HepG2 (cell line): ENCODE data around the gene DNMT1. TPM values are rescaled to one million over a fixed set of nuclear protein-coding genes. Genes with fewer than 3 reads are reported as not detected.
A peak's percentile ranks its signal among the peaks of the same experiment; 100 is the strongest.

Experiments used
- ATAC-seq: fragments of 200-7000 bp; cut with Tn5 transposase; 3 replicates; pipeline ENCODE4 v1.9.1; 2020; ENCODE audit warnings: mild to moderate bottlenecking, moderate library complexity
- BruUV-seq: library from RNA; stranded (reverse); fragments of 400-500 nt; replicated peaks from 2 replicates; lab custom pipeline; 2021; lab: Mats Ljungman, UMichigan
- CTCF ChIA-PET: fragments of 300-600 bp; formaldehyde crosslinking; extraction: SDS; loops from one replicate; lab custom pipeline; 2021; ENCODE audit warnings: low total read pairs, inconsistent platforms, low intra/inter-chr PET ratio; lab: Yijun Ruan, JAX
- POLR2A ChIA-PET: fragments of 350-600 bp; sonication (Branson Sonifier 250); formaldehyde crosslinking; loops from one replicate; lab custom pipeline; 2020; ENCODE audit warnings: antibody characterized with exemption, inconsistent platforms; lab: Yijun Ruan, JAX
- DNase-seq: peaks from one replicate; pipeline ENCODE4 v3.0.0-alpha.2; 2015; ENCODE audit warnings: low spot score
- FAIRE-seq: peaks from 3 replicates; lab custom pipeline; 2011; peaks lifted over from hg19 to GRCh38; lab: Jason Lieb, UNC
- H2AFZ ChIP-seq: one replicate; pipeline ENCODE4 v1.6.1; 2011; ENCODE audit warnings: low read length, inconsistent platforms
- H3K27ac ChIP-seq: fragments of 300-600 bp; 3 replicates; pipeline ENCODE4 v1.8.0; 2011; ENCODE audit warnings: mixed run types, mild to moderate bottlenecking, mixed read lengths, low read length, inconsistent platforms; ENCODE audit not compliant: insufficient read depth; ENCODE audit errors: extremely low read length
- H3K27me3 ChIP-seq, 2 experiments: fragments of 200-600 bp in 1 of 2; 2 replicates in 1 of 2; 3 replicates in 1 of 2; pipeline versions ENCODE4 v1.6.0 to v1.8.0; 2011; ENCODE audit warnings: low read length in 2 of 2, mild to moderate bottlenecking in 2 of 2, moderate library complexity in 2 of 2, inconsistent platforms in 1 of 2; ENCODE audit not compliant: insufficient read depth in 2 of 2, control insufficient read depth in 1 of 2
- H3K36me3 ChIP-seq, 2 experiments: fragments of 200-600 bp in 1 of 2; replicated peaks in 1 of 2; 2 replicates in 1 of 2; 3 replicates in 1 of 2; pipeline versions ENCODE4 v1.5.1 to v1.8.0; 2011; ENCODE audit warnings: low read length in 2 of 2, inconsistent platforms in 1 of 2; ENCODE audit not compliant: insufficient read depth in 2 of 2, control insufficient read depth in 1 of 2
- H3K4me1 ChIP-seq: 2 replicates; pipeline ENCODE4 v1.5.1; 2012; ENCODE audit warnings: low read length, inconsistent platforms; ENCODE audit not compliant: insufficient read depth
- H3K4me2 ChIP-seq: 2 replicates; pipeline ENCODE4 v1.6.0; 2011; ENCODE audit warnings: low read depth, low read length, inconsistent platforms
- H3K4me3 ChIP-seq, 3 experiments: fragments of 200-600 bp in 1 of 3; sonication (generic), shearing (Covaris generic) in 1 of 3; replicated peaks in 1 of 3; 2 replicates each; pipeline ENCODE4 v1.5.1; 2011 to 2016; ENCODE audit warnings: low read length in 3 of 3, inconsistent platforms in 2 of 3, low read depth in 2 of 3, mild to moderate bottlenecking in 2 of 3, control low read depth in 1 of 3, mixed read lengths in 1 of 3; ENCODE audit not compliant: insufficient read depth in 1 of 3
- H3K79me2 ChIP-seq: one replicate; pipeline ENCODE4 v1.6.1; 2011; ENCODE audit warnings: low read length, inconsistent platforms; ENCODE audit not compliant: insufficient read depth
- H3K9ac ChIP-seq: 2 replicates; pipeline ENCODE4 v1.6.0; 2011; ENCODE audit warnings: mild to moderate bottlenecking, low read depth, low read length, inconsistent platforms; ENCODE audit not compliant: insufficient read depth
- H3K9me3 ChIP-seq: 2 replicates; pipeline ENCODE4 v1.5.1; 2012; ENCODE audit warnings: mild to moderate bottlenecking, low read length
- H4K20me1 ChIP-seq: 2 replicates; pipeline ENCODE4 v1.6.0; 2011; ENCODE audit warnings: inconsistent platforms, mild to moderate bottlenecking, low read length, moderate library complexity; ENCODE audit not compliant: insufficient read depth
- AGO2 ChIP-seq: fragments of 200-400 bp; formaldehyde crosslinking; optimal IDR thresholded peaks from 2 replicates; pipeline ENCODE3; 2017; ENCODE audit warnings: mild to moderate bottlenecking, low read depth, low read length, moderate library complexity
- BHLHE40 ChIP-seq: IDR thresholded peaks from 2 replicates; pipeline ENCODE4 v1.6.1; 2011; ENCODE audit warnings: low read length, improper control_type of control experiment
- BRD4 ChIP-seq: sonication (generic); formaldehyde crosslinking; IDR thresholded peaks from 2 replicates; pipeline ENCODE4 v1.4.0; 2020; ENCODE audit warnings: missing genetic modification reagents
- CCDC6 ChIP-seq: sonication (generic); formaldehyde crosslinking; IDR thresholded peaks from 2 replicates; pipeline ENCODE4 v1.8.1; 2022; ENCODE audit warnings: mild to moderate bottlenecking, missing genetic modification reagents, moderate library complexity
- HNRNPUL1 ChIP-seq: fragments of 200-400 bp; formaldehyde crosslinking; IDR thresholded peaks from 2 replicates; pipeline ENCODE4 v1.6.1; 2017; ENCODE audit warnings: low read depth, mild to moderate bottlenecking, low read length, moderate library complexity
- HOMEZ ChIP-seq: IDR thresholded peaks from 2 replicates; pipeline ENCODE4 v1.6.1; 2016; ENCODE audit warnings: low read depth
- MED13 ChIP-seq: sonication (generic); formaldehyde crosslinking; IDR thresholded peaks from 2 replicates; pipeline ENCODE4 v1.5.0; 2020; ENCODE audit warnings: missing genetic modification reagents
- POLR2A ChIP-seq, 2 experiments: IDR thresholded peaks; 2 replicates each; pipeline ENCODE4 v1.6.1; 2011; ENCODE audit warnings: low read depth in 2 of 2, low read length in 2 of 2, mild to moderate bottlenecking in 1 of 2, moderate library complexity in 1 of 2; ENCODE audit not compliant: insufficient read depth in 1 of 2
- POLR2AphosphoS5 ChIP-seq: IDR thresholded peaks from 2 replicates; pipeline ENCODE4 v1.6.1; 2012; ENCODE audit warnings: low read depth, low read length
- PRPF4 ChIP-seq: fragments of 200-400 bp; formaldehyde crosslinking; IDR thresholded peaks from 2 replicates; pipeline ENCODE4 v1.6.1; 2016; ENCODE audit warnings: low read length, low read depth; ENCODE audit not compliant: poor library complexity, severe bottlenecking
- RBFOX2 ChIP-seq: fragments of 200-400 bp; formaldehyde crosslinking; IDR thresholded peaks from 2 replicates; pipeline ENCODE4 v1.6.1; 2017; ENCODE audit warnings: low read depth, mild to moderate bottlenecking, low read length
- RBM22 ChIP-seq: fragments of 200-400 bp; formaldehyde crosslinking; optimal IDR thresholded peaks from 2 replicates; pipeline ENCODE3; 2017; ENCODE audit warnings: mild to moderate bottlenecking, low read length, moderate library complexity
- RFXANK ChIP-seq: IDR thresholded peaks from 2 replicates; pipeline ENCODE4 v1.6.1; 2016
- ZNF234 ChIP-seq: sonication (generic); formaldehyde crosslinking; conservative IDR thresholded peaks from 2 replicates; pipeline ENCODE4 v1.5.1; 2020; ENCODE audit warnings: mild to moderate bottlenecking, missing genetic modification reagents
- ZNF281 ChIP-seq: sonication (generic); formaldehyde crosslinking; IDR thresholded peaks from 2 replicates; pipeline ENCODE4 v1.4.0; 2020; ENCODE audit warnings: missing genetic modification reagents, borderline replicate concordance
- ZNF296 ChIP-seq: sonication (generic); formaldehyde crosslinking; conservative IDR thresholded peaks from 2 replicates; pipeline ENCODE4 v1.5.0; 2020; ENCODE audit warnings: mild to moderate bottlenecking, missing genetic modification reagents
- ZNF430 ChIP-seq: sonication (generic); formaldehyde crosslinking; IDR thresholded peaks from 2 replicates; pipeline ENCODE4 v1.9.0; 2021; ENCODE audit warnings: mild to moderate bottlenecking, missing genetic modification reagents
- ZNF773 ChIP-seq: sonication (generic); formaldehyde crosslinking; IDR thresholded peaks from 2 replicates; pipeline ENCODE4 v1.4.0; 2020; ENCODE audit warnings: missing genetic modification reagents, borderline replicate concordance
- ZSCAN25 ChIP-seq: sonication (generic); formaldehyde crosslinking; IDR thresholded peaks from 2 replicates; pipeline ENCODE4 v1.8.0; 2022; ENCODE audit warnings: mild to moderate bottlenecking, missing genetic modification reagents
- WGBS: methylation state at CpG from one replicate; pipeline ENCODE4 v1.1.6; 2017; ENCODE audit warnings: low lambda C conversion rate; 5-methylcytosine and 5-hydroxymethylcytosine counted together
- in situ Hi-C: cut with HindIII; loops from 2 replicates; pipeline ENCODE4 v1.10.0; 2017; ENCODE audit warnings: low pct_unique_long_range_greater_than_20kb; ENCODE audit not compliant: extremely low pct_ligation_motif_present
- intact Hi-C: fragments of 100-400 bp; cut with micrococcal nuclease; formaldehyde crosslinking; loops from one replicate; pipeline ENCODE4 v1.10.0; 2022; ENCODE audit not compliant: unreplicated experiment
- polyA plus RNA-seq, 8 experiments: library from polyadenylated mRNA; depleted of rRNA in 3 of 8; stranded (reverse) in 7 of 8; unstranded in 1 of 8; fragments of >200 nt; fragmentation: Illumina TruSeq in 4 of 8; extraction: Trizol in 4 of 8; gene quantifications; 2 replicates each; pipeline versions ENCODE4 v1.2.1 to v1.2.3, GENCODE V29; 2011 to 2016; ENCODE audit warnings: low read depth in 4 of 8, missing spikeins in 1 of 8, mixed read lengths in 1 of 8; ENCODE audit not compliant: insufficient read depth in 1 of 8
- total RNA-seq, 5 experiments: library from RNA; depleted of rRNA; stranded (reverse); fragments of >200 nt; fragmentation: Illumina TruSeq; extraction: Trizol; gene quantifications; 2 replicates each; pipeline ENCODE4 v1.2.3, GENCODE V29; 2016; ENCODE audit warnings: low read depth in 1 of 5

DNMT1 gene
- total and polyA plus RNA-seq, 2 of the 13 experiments (the other 11 are each of a cell fraction or from before 2014, with no cell fraction given) = 31.2 to 91.1 TPM

GRCh38 chr19:10112037-10112761 lies 82.6 kb downstream of the DNMT1 start (continued):
- TF ChIP-seq ZNF296 (no peak), BHLHE40 (no peak), POLR2A (IDR thresholded peaks at IDR 0.05; ENCODE audit: insufficient read depth in 1 of 2, low read depth in 2 of 2, low read length in 2 of 2) (peak in 1 of 2 experiments; percentile 34; a peak in 2 of 4 replicates), ZNF234 (CRISPR knock-in tag) (no peak), PRPF4 (no peak), BRD4 (no peak), ZNF773 (no peak), RFXANK (CRISPR knock-in tag) (no peak), HOMEZ (CRISPR knock-in tag) (no peak), CCDC6 (CRISPR knock-in tag) (0 out of 2 replicates have a peak, but pooled peaks have one; percentile 1), ZNF430 (CRISPR knock-in tag) (no peak), AGO2 (peak; percentile 84), MED13 (no peak)

GRCh38 chr19:10111405-10111811 lies 83.3 kb downstream of the DNMT1 start, which contains the start of gene P2RY11:
P2RY11 (plus strand) TSS chr19:10111693; CDS start chr19:10111722, 29 bp downstream.
- ChIA-PET CTCF (no interaction called here), POLR2A (interaction anchor here (0.6 to 1.3 kb wide), 4 partner anchors 8 to 179 kb away, joined by 3 to 4 read pairs (median 3); partner anchors contain the start of gene ANGPTL6)
- 0 out of 2 replicates have a peak, but pooled peaks have one; percentile 19 for TF ChIP-seq POLR2AphosphoS5
- TF ChIP-seq POLR2A (IDR thresholded peaks at IDR 0.05; ENCODE audit: insufficient read depth in 1 of 2, low read depth in 2 of 2, low read length in 2 of 2) = peak in 1 of 2 experiments; percentile 12; a peak in 1 of 4 replicates
- 0 out of 2 replicates have a peak, but pooled peaks have one; percentile 20 for TF ChIP-seq ZNF281
- peak; percentile 57 for TF ChIP-seq RBFOX2
- TF ChIP-seq RBM22 = peak; percentile 89
- no peak for TF ChIP-seq ZSCAN25 (CRISPR knock-in tag)
- TF ChIP-seq HNRNPUL1 = no peak
- no peak for FAIRE-seq
- Histone ChIP-seq H3K27me3 (no peaks in the 10 kb centered on the region; a peak in 1 of 5 replicates), H3K4me3 (no peak within 1 kb of the TSS), H3K79me2 (peaks cover 19% of the 10 kb centered on the region), H3K27ac (no peak within 1 kb of the TSS), H4K20me1 (peaks cover 13% of the 10 kb centered on the region; the same call in 1 of the 2 replicates), H3K4me2 (no peak within 1 kb of the TSS), H3K4me1 (peaks cover 31% of the 10 kb centered on the region), H3K36me3 (peaks cover 31 to 61% of the 10 kb centered on the region in 2 experiments), H3K9me3 (no peaks in the 10 kb centered on the region), H2AFZ (no peak within 1 kb of the TSS), H3K9ac (no peak within 1 kb of the TSS)
- BruUV-seq = no TSS peak
- intact Hi-C loops (no loop called here), in situ Hi-C loops (no loop called here)
- DNase-seq = no peak
- ATAC-seq = no peak
- 96% methylated on average over 8 of the region's 8 CpGs for WGBS
